IMR-90 (cell line): ENCODE results near the gene PLAAT3. TPM values are rescaled to one million over a fixed set of nuclear protein-coding genes. Genes with fewer than 3 reads are reported as not detected.
"Not testable (repeated sequence)": the region's sequence is repeated elsewhere in the genome, so short reads cannot be mapped to it uniquely, and the experiment has no call there.

ENCODE experiments used
- ATAC-seq: fragments of 200-7000 bp; cut with Tn5 transposase; 2 replicates; pipeline ENCODE4 v1.9.1; 2020; ENCODE audit warnings: low read depth, mild to moderate bottlenecking, moderate library complexity
- BruUV-seq: library from RNA; stranded (reverse); fragments of 400-500 nt; replicated peaks from 2 replicates; lab custom pipeline; 2021; lab: Mats Ljungman, UMichigan
- CTCF ChIA-PET: fragments of 300-600 bp; formaldehyde crosslinking; extraction: SDS; loops from one replicate; lab custom pipeline; 2021; ENCODE audit warnings: antibody characterized with exemption; lab: Yijun Ruan, JAX
- POLR2A ChIA-PET: fragments of 300-600 bp; sonication (Branson Sonifier 250); formaldehyde crosslinking; loops from one replicate; lab custom pipeline; 2022; ENCODE audit warnings: antibody characterized with exemption; ENCODE audit not compliant: unreplicated experiment; lab: Charles Lee
- DNase-seq: peaks from one replicate; pipeline ENCODE4 v3.0.0; 2013
- H2AFZ ChIP-seq: replicated peaks from 2 replicates; pipeline ENCODE3; 2013; ENCODE audit warnings: low read length, mild to moderate bottlenecking; ENCODE audit not compliant: poor library complexity
- H2AK5ac ChIP-seq: 2 replicates; pipeline ENCODE4 v1.6.1; 2013; ENCODE audit warnings: low read depth, low read length, inconsistent platforms
- H2AK9ac ChIP-seq: replicated peaks from 2 replicates; pipeline ENCODE3; 2013; ENCODE audit warnings: mild to moderate bottlenecking, low read depth, low read length, moderate library complexity; ENCODE audit not compliant: poor library complexity
- H2BK120ac ChIP-seq: 2 replicates; pipeline ENCODE4 v1.6.1; 2013; ENCODE audit warnings: low read depth, low read length, inconsistent platforms
- H2BK15ac ChIP-seq: 3 replicates; pipeline ENCODE4 v1.6.1; 2013; ENCODE audit warnings: low read depth, low read length, inconsistent platforms
- H2BK20ac ChIP-seq: 2 replicates; pipeline ENCODE4 v1.6.1; 2013; ENCODE audit warnings: low read depth, mild to moderate bottlenecking, inconsistent platforms, low read length, moderate library complexity
- H2BK5ac ChIP-seq: 2 replicates; pipeline ENCODE4 v1.6.1; 2013; ENCODE audit warnings: mild to moderate bottlenecking, low read depth, low read length, inconsistent platforms; ENCODE audit not compliant: poor library complexity, severe bottlenecking
- H3K14ac ChIP-seq: replicated peaks from 2 replicates; pipeline ENCODE4 v1.6.1; 2013; ENCODE audit warnings: low read depth, low read length, inconsistent platforms
- H3K18ac ChIP-seq: 2 replicates; pipeline ENCODE4 v1.6.1; 2013; ENCODE audit warnings: low read depth, low read length, control low read depth
- H3K23ac ChIP-seq: 2 replicates; pipeline ENCODE4 v1.6.1; 2013; ENCODE audit warnings: low read depth, low read length, inconsistent platforms
- H3K27ac ChIP-seq: 2 replicates; pipeline ENCODE4 v1.5.1; 2013; ENCODE audit warnings: mild to moderate bottlenecking, control low read depth, low read length; ENCODE audit not compliant: insufficient read depth
- H3K27me3 ChIP-seq: 2 replicates; pipeline ENCODE4 v1.6.1; 2013; ENCODE audit warnings: low read length; ENCODE audit not compliant: control insufficient read depth, insufficient read depth
- H3K36me3 ChIP-seq: 2 replicates; pipeline ENCODE4 v1.6.1; 2013; ENCODE audit warnings: low read length, mixed read lengths; ENCODE audit not compliant: control insufficient read depth, insufficient read depth
- H3K4ac ChIP-seq: 2 replicates; pipeline ENCODE4 v1.6.1; 2013; ENCODE audit warnings: low read depth, low read length, inconsistent platforms
- H3K4me1 ChIP-seq: 2 replicates; pipeline ENCODE4 v1.6.1; 2013; ENCODE audit warnings: low read length, mixed read lengths; ENCODE audit not compliant: control insufficient read depth, insufficient read depth
- H3K4me2 ChIP-seq: 2 replicates; pipeline ENCODE4 v1.6.1; 2013; ENCODE audit warnings: low read depth, mild to moderate bottlenecking, control low read depth, low read length, moderate library complexity
- H3K4me3 ChIP-seq: 2 replicates; pipeline ENCODE4 v1.5.1; 2013; ENCODE audit warnings: low read depth, mild to moderate bottlenecking, control low read depth, low read length, moderate library complexity; ENCODE audit not compliant: insufficient read depth
- H3K56ac ChIP-seq: 2 replicates; pipeline ENCODE4 v1.6.1; 2013; ENCODE audit warnings: low read length, inconsistent platforms; ENCODE audit not compliant: insufficient read depth; ENCODE audit errors: extremely low read depth
- H3K79me1 ChIP-seq, 2 experiments: 2 replicates each; pipeline ENCODE4 v1.6.1; 2013; ENCODE audit warnings: low read length in 2 of 2, inconsistent platforms in 1 of 2, low read depth in 1 of 2
- H3K9ac ChIP-seq: 2 replicates; pipeline ENCODE4 v1.6.1; 2013; ENCODE audit warnings: low read depth, low read length, control low read depth
- H3K9me1 ChIP-seq: 2 replicates; pipeline ENCODE4 v1.6.1; 2013; ENCODE audit warnings: low read length, inconsistent platforms; ENCODE audit not compliant: insufficient read depth
- H3K9me3 ChIP-seq: 2 replicates; pipeline ENCODE4 v1.6.1; 2013; ENCODE audit warnings: low read length; ENCODE audit not compliant: control insufficient read depth, insufficient read depth
- H4K20me1 ChIP-seq: 2 replicates; pipeline ENCODE4 v1.6.1; 2013; ENCODE audit warnings: low read length, inconsistent platforms; ENCODE audit not compliant: insufficient read depth
- H4K5ac ChIP-seq: 2 replicates; pipeline ENCODE4 v1.6.1; 2013; ENCODE audit warnings: mild to moderate bottlenecking, low read depth, low read length, control low read depth
- H4K8ac ChIP-seq, 2 experiments: 2 replicates each; pipeline ENCODE4 v1.6.1; 2013; ENCODE audit warnings: low read depth in 2 of 2, low read length in 2 of 2, control low read depth in 1 of 2, inconsistent platforms in 1 of 2
- H4K91ac ChIP-seq: 2 replicates; pipeline ENCODE4 v1.6.1; 2013; ENCODE audit warnings: low read depth, low read length, inconsistent platforms; ENCODE audit not compliant: insufficient read depth
- CHD1 ChIP-seq: IDR thresholded peaks from 2 replicates; pipeline ENCODE4 v1.6.1; 2012; ENCODE audit warnings: low read depth, low read length, improper control_type of control experiment
- MAFK ChIP-seq: IDR thresholded peaks from 2 replicates; pipeline ENCODE4 v1.6.1; 2012; ENCODE audit warnings: low read depth, low read length, improper control_type of control experiment
- NFE2L2 ChIP-seq: fragments of 150-350 bp; IDR thresholded peaks from 2 replicates; pipeline ENCODE4 v1.6.1; 2016; ENCODE audit warnings: low read depth, mild to moderate bottlenecking, low read length
- USF2 ChIP-seq: fragments of 150-350 bp; IDR thresholded peaks from 2 replicates; pipeline ENCODE4 v1.6.1; 2017; ENCODE audit warnings: mild to moderate bottlenecking, antibody characterized with exemption, low read length, low read depth
- WGBS, 2 experiments: methylation state at CpG; one replicate each; pipeline versions ENCODE4 v1.1.5 to v1.1.7; 2013; ENCODE audit warnings: missing lambda C conversion rate in 2 of 2; ENCODE audit not compliant: insufficient read length in 1 of 2; ENCODE audit errors: extremely low coverage in 2 of 2; 5-methylcytosine and 5-hydroxymethylcytosine counted together
- dilution Hi-C: fragments of 300-500 bp; cut with HindIII; formaldehyde crosslinking; loops from one replicate; pipeline ENCODE4 v1.14.3; 2018; ENCODE audit warnings: low sequenced_read_pairs; ENCODE audit not compliant: unreplicated experiment
- in situ Hi-C: fragments of 300-500 bp; cut with MboI; formaldehyde crosslinking; loops from 3 replicates; pipeline ENCODE4 v1.14.3; 2019; ENCODE audit warnings: low sequenced_read_pairs, inconsistent platforms, mixed read lengths
- intact Hi-C: fragments of 100-400 bp; cut with micrococcal nuclease; formaldehyde crosslinking; loops from 2 replicates; pipeline ENCODE4 v1.10.0; 2022
- polyA plus RNA-seq, 3 experiments: library from polyadenylated mRNA; depleted of rRNA; stranded (reverse); fragments of >200 nt; gene quantifications; 2 replicates each; pipeline ENCODE4 v1.2.3, GENCODE V29; 2012; ENCODE audit warnings: low replicate concordance in 1 of 3
- total RNA-seq: library from RNA; depleted of rRNA; stranded (reverse); fragments of >200 nt; gene quantifications from 2 replicates; pipeline ENCODE4 v1.2.3, GENCODE V29; 2012
- TF ChIP-seq, protein P1 (sequence below): fragments of 150-350 bp; IDR thresholded peaks from 2 replicates; pipeline ENCODE4 v1.6.1; 2016; ENCODE audit warnings: low read depth, mild to moderate bottlenecking, low read length, moderate library complexity, borderline replicate concordance

The PLAAT3 gene
- total and polyA plus RNA-seq, 2 of the 4 experiments (the other 2 are of a cell fraction), result 3.2 to 3.9 TPM

GRCh38 chr11:63583357-63583677, 30.9 kb downstream of the PLAAT3 start:
- Histone ChIP-seq H2BK5ac (no peak overlapping the region), H3K23ac (no peak overlapping the region), H3K9me3 (peaks cover 4% of the 10 kb centered on the region; the same call in 1 of the 2 replicates), H2AFZ (no peak overlapping the region), H3K4me2 (no peak overlapping the region), H3K36me3 (no peaks in the 10 kb centered on the region), H3K9ac (no peak overlapping the region), H3K4me1 (no peaks in the 10 kb centered on the region), H4K91ac (no peak overlapping the region), H3K18ac (no peak overlapping the region), H3K9me1 (no peaks in the 10 kb centered on the region), H4K5ac (no peak overlapping the region), H2AK5ac (no peak overlapping the region), H3K27ac (no peak overlapping the region), H3K14ac (no peak overlapping the region), H2BK15ac (no peak overlapping the region), H2BK20ac (no peak overlapping the region), H4K20me1 (no peaks in the 10 kb centered on the region), H3K4ac (no peak overlapping the region), H3K4me3 (no peak overlapping the region), H2AK9ac (no peak overlapping the region), H2BK120ac (no peak overlapping the region), H3K79me1 (no peaks in the 10 kb centered on the region), H3K56ac (no peak overlapping the region), H4K8ac (no peak overlapping the region), H3K27me3 (no peaks in the 10 kb centered on the region)
- POLR2A ChIA-PET, result no interaction called here
- TF ChIP-seq CHD1 (no peak), NFE2L2 (no peak), MAFK (no peak), USF2 (no peak)
- TF ChIP-seq, protein P1, sequence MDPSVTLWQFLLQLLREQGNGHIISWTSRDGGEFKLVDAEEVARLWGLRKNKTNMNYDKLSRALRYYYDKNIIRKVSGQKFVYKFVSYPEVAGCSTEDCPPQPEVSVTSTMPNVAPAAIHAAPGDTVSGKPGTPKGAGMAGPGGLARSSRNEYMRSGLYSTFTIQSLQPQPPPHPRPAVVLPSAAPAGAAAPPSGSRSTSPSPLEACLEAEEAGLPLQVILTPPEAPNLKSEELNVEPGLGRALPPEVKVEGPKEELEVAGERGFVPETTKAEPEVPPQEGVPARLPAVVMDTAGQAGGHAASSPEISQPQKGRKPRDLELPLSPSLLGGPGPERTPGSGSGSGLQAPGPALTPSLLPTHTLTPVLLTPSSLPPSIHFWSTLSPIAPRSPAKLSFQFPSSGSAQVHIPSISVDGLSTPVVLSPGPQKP, result no peak
- dilution Hi-C loops (no loop called here), intact Hi-C loops (no loop called here), in situ Hi-C loops (no loop called here)
- no peak for DNase-seq
- no peak for ATAC-seq
- CTCF ChIA-PET, result interaction anchor here (0.8 kb wide), 1 partner anchor 23 kb away, joined by 3 read pairs; no protein-coding TSS in a partner anchor
- no TSS peak for BruUV-seq

DNA sequence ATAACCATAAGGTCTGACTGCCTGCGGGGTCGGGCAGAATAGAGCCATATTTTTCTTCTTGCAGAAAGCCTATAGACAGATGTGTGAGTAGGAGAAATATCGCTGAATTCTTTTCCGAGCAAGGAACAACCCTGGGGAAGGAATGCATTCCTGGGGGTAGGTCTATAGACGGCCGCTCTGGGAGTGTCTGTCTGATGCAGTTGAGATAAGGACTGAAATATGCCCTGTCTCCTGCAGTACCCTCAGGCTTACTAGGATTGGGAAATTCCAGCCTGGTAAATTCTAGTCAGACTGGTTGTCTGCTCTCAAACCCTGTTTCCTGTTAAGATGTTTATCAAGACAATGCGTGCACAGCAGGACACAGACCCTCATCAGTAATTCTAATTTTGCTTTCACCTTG, 33.0 kb downstream of the PLAAT3 start:
- H3K79me1 ChIP-seq, H4K20me1 ChIP-seq, H3K9me1 ChIP-seq, POLR2A ChIA-PET, ATAC-seq, H4K91ac ChIP-seq, H2BK20ac ChIP-seq, H3K23ac ChIP-seq, DNase-seq, H3K27me3 ChIP-seq, H3K27ac ChIP-seq, dilution Hi-C loops, H3K4ac ChIP-seq, H4K8ac ChIP-seq, H3K36me3 ChIP-seq, BruUV-seq, H2AK5ac ChIP-seq, H3K18ac ChIP-seq, H2BK120ac ChIP-seq, in situ Hi-C loops, H3K9ac ChIP-seq, H4K5ac ChIP-seq, H3K4me3 ChIP-seq, H2BK5ac ChIP-seq, H3K9me3 ChIP-seq, CTCF ChIA-PET, H2AK9ac ChIP-seq, intact Hi-C loops, H2AFZ ChIP-seq, H3K4me2 ChIP-seq, H3K56ac ChIP-seq, H3K4me1 ChIP-seq, H2BK15ac ChIP-seq, H3K14ac ChIP-seq: not testable (repeated sequence)
- WGBS, 2 experiments, result 100% methylated on average over 2 of the region's 7 CpGs; no CpG with 5 or more reads in 1 of the 2 experiments
